Mesodermal cell (in vitro differentiated cells): Measurements from ENCODE around the gene NUP88.
A peak's percentile ranks its signal among the peaks of the same experiment; 100 is the strongest.
"Not testable (repeated sequence)": the region's sequence is repeated elsewhere in the genome, so short reads cannot be mapped to it uniquely, and the experiment has no call there.

Experiments used
- H3K27ac ChIP-seq: 2 replicates; pipeline ENCODE4 v1.7.0; 2013; ENCODE audit warnings: mild to moderate bottlenecking, low read depth, low read length, moderate library complexity; ENCODE audit not compliant: severe bottlenecking
- H3K36me3 ChIP-seq: 2 replicates; pipeline ENCODE4 v1.7.1; 2013; ENCODE audit warnings: mild to moderate bottlenecking, low read length, moderate library complexity; ENCODE audit not compliant: control insufficient read depth, insufficient read depth
- H3K4me1 ChIP-seq: one replicate; pipeline ENCODE4 v1.7.1; 2013; ENCODE audit warnings: mild to moderate bottlenecking, low read length; ENCODE audit not compliant: insufficient read depth, control insufficient read depth, poor library complexity, severe bottlenecking
- H3K4me3 ChIP-seq: 2 replicates; pipeline ENCODE4 v1.7.0; 2013; ENCODE audit warnings: low read length, control low read depth, mild to moderate bottlenecking; ENCODE audit not compliant: insufficient read depth, poor library complexity, severe bottlenecking; ENCODE audit errors: extremely low read depth
- H3K9me3 ChIP-seq: 2 replicates; pipeline ENCODE4 v1.7.1; 2013; ENCODE audit warnings: mild to moderate bottlenecking, low read length, moderate library complexity; ENCODE audit not compliant: control insufficient read depth
- WGBS, 2 experiments: methylation state at CpG; one replicate each; pipeline ENCODE4 v1.1.5; 2013; ENCODE audit warnings: missing lambda C conversion rate in 2 of 2; ENCODE audit not compliant: insufficient coverage in 2 of 2; 5-methylcytosine and 5-hydroxymethylcytosine counted together

Gene NUP88

DNA sequence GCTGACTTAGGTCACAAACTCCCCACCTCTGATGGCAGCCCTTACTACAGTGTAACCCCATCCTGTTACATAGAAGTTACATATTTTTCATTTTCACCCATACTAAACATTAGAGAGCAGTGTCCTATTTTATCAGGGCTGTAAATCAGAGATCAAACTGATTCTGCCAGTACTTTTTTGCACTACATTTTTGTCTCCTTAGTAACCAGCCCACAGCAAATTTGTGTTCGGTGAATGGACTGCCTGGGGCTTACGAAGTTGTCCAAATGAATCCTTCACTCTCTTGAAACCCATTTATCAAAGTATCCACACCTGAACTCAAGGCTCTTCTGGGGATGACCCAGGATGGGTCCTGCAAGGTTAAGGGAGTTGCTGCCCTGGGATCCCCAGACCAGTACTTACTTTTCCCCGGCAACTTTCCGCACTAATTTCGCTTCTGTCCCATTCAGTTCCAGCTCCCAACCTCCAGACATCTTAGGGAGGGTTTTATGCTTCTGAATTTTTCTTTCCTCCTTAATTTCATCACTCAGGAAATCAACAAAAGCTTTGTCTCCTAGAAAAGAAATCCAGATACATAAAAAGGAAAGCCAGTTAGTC, 18.4 kb upstream of the NUP88 start:
- peaks cover 60% of the 10 kb centered on the region for H3K36me3 ChIP-seq
- H3K27ac ChIP-seq = no peak overlapping the region
- peaks cover 8% of the 10 kb centered on the region for H3K4me1 ChIP-seq
- peak overlapping the region; percentile 73 for H3K4me3 ChIP-seq
- no peaks in the 10 kb centered on the region for H3K9me3 ChIP-seq
- 54 to 63% methylated on average over 2 of the region's 5 CpGs for WGBS, 2 experiments

DNA sequence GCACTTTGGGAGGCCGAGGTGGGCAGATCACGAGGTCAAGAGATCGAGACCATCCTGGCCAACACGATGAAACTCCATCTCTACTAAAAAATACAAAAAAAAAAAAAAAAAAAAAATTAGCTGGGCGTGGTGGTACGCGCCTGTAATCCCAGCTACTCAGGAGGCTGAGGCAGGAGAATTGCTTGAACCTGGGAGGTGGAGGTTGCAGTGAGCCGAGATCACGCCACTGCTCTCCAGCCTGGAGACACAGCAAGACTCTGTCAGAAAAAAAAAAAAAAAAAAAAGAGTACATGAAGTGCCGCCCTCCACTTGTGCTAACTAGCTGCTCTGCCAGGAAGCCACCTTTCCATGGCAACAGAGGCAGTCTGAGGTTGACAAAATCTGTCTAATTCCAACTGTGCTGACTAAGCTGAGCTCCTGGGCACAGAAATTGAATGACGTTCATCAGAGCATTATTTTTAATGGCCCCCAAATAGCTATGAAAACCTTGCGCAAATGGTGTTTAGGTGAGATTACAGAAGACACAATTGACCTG, 16.4 kb upstream of the NUP88 start:
- H3K4me3 ChIP-seq, H3K27ac ChIP-seq, H3K9me3 ChIP-seq, H3K4me1 ChIP-seq: not testable (repeated sequence)
- H3K36me3 ChIP-seq = peaks cover 68% of the 10 kb centered on the region
- 84 to 92% methylated on average over 2 to 3 of the region's 12 CpGs for WGBS, 2 experiments

GRCh38 chr17:5434984-5435383, 15.5 kb upstream of the NUP88 start:
- no peak overlapping the region for H3K27ac ChIP-seq
- H3K4me3 ChIP-seq = no peak overlapping the region
- peaks cover 76% of the 10 kb centered on the region for H3K36me3 ChIP-seq
- peaks cover 8% of the 10 kb centered on the region for H3K4me1 ChIP-seq
- no peaks in the 10 kb centered on the region for H3K9me3 ChIP-seq
- 92 to 100% methylated on average over 2 of the region's 2 CpGs for WGBS, 2 experiments

- Histone ChIP-seq H3K4me3 (no peak overlapping the region), H3K27ac (no peak overlapping the region), H3K36me3 (peaks cover 96% of the 10 kb centered on the region), H3K4me1 (peaks cover 3% of the 10 kb centered on the region), H3K9me3 (no peaks in the 10 kb centered on the region)
- 94 to 100% methylated on average over 1 to 2 of the region's 3 CpGs for WGBS, 2 experiments
Observed at GRCh38 chr17:5431949-5432556, 12.6 kb upstream of the NUP88 start.

GRCh38 chr17:5431234-5431633, 11.8 kb upstream of the NUP88 start:
- not testable (repeated sequence) for H3K9me3 ChIP-seq, H3K4me3 ChIP-seq, H3K27ac ChIP-seq, H3K4me1 ChIP-seq
- H3K36me3 ChIP-seq = peaks cover 97% of the 10 kb centered on the region
- 72 to 80% methylated on average over 3 to 5 of the region's 5 CpGs for WGBS, 2 experiments

GRCh38 chr17:5430413-5430999, 11.0 kb upstream of the NUP88 start:
- Histone ChIP-seq H3K4me3 (no peak overlapping the region), H3K27ac (no peak overlapping the region), H3K36me3 (peaks cover 97% of the 10 kb centered on the region), H3K9me3 (no peaks in the 10 kb centered on the region), H3K4me1 (no peaks in the 10 kb centered on the region)
- 86 to 93% methylated on average over 2 of the region's 3 CpGs for WGBS, 2 experiments

DNA sequence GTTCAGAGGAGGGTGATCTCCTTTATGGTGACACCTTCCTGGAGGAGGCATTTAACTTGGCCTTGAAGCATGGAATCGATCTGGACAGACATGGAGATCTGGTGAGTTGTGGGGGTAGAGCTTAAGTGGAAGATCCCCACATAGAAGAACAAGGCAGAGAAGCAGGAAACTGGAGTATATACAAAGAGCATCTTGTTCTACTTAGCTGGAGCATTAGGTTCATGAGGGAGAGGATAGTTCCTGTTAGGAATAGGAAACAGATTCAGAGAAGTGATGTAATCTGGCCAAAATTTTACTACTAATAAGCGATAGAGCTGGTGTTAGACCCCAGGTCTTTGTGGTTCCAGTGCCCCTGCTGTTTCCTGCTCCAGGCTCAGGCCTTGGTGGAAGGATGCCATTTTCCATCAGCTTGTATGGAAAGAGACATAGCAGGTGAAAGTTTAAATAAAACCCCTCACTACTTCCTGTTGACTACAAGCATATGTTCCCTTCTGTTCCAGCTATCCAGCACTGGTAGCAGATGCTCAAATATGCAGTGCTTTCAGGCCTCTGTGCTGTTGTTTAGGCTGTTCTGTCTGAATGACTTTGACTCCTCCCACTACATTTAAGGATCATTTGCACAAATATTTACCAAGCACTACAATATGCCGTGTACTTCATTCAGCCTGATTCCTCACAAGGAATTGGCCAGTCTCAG, 9.9 kb upstream of the NUP88 start:
- Histone ChIP-seq H3K27ac (no peak overlapping the region), H3K4me1 (no peaks in the 10 kb centered on the region), H3K9me3 (no peaks in the 10 kb centered on the region), H3K4me3 (no peak overlapping the region), H3K36me3 (peaks cover 98% of the 10 kb centered on the region)
- 90 to 93% methylated on average over 2 to 3 of the region's 3 CpGs for WGBS, 2 experiments

- 93 to 100% methylated on average over 2 of the region's 3 CpGs for WGBS, 2 experiments
- H3K9me3 ChIP-seq = no peaks in the 10 kb centered on the region
- H3K4me3 ChIP-seq = no peak overlapping the region
- peaks cover 96% of the 10 kb centered on the region for H3K36me3 ChIP-seq
- no peak overlapping the region for H3K27ac ChIP-seq
- H3K4me1 ChIP-seq = peaks cover 8% of the 10 kb centered on the region
Observed at GRCh38 chr17:5425826-5426225, 6.4 kb upstream of the NUP88 start.

DNA sequence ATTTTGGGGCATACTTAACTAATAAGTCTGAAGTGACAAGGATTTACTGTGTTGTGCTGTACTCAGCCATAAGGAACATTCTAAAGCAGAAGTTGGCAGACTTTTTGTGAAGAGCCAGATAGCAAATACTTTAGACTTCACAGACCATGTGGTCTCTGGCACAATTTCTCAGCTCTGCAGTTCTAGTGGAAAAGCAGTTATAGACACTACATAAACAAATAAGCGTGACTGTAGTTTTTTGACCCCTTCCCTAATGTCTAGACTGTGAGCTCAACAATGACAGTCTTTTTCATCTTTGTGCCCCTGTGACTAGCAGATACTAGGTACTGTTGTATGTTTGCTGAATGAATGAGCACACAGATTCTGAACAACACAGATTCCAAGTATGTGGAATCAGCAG, 5.4 kb upstream of the NUP88 start:
- Histone ChIP-seq H3K36me3 (peaks cover 87% of the 10 kb centered on the region), H3K4me1 (peaks cover 8% of the 10 kb centered on the region), H3K27ac (no peak overlapping the region), H3K4me3 (no peak overlapping the region), H3K9me3 (no peaks in the 10 kb centered on the region)
- WGBS, 2 experiments = 89% methylated on average over 1 of the region's 1 CpG; no CpG with 5 or more reads in 1 of the 2 experiments

- Histone ChIP-seq H3K4me1 (peaks cover 12% of the 10 kb centered on the region), H3K36me3 (peaks cover 64% of the 10 kb centered on the region), H3K4me3 (no peak overlapping the region), H3K27ac (no peak overlapping the region), H3K9me3 (no peaks in the 10 kb centered on the region)
- WGBS, 2 experiments = 95% methylated on average over 2 of the region's 2 CpGs; no CpG with 5 or more reads in 1 of the 2 experiments
Observed at GRCh38 chr17:5422505-5422904, 3.0 kb upstream of the NUP88 start.
